Fibroblast of mammary gland (primary cell): ENCODE measurements around the gene SEMA3G.

Experiments used
- DNase-seq: peaks from one replicate; pipeline ENCODE4 v3.0.0-alpha.2; 2010; ENCODE audit warnings: low read depth
- H3K4me3 ChIP-seq: 2 replicates; pipeline ENCODE4 v1.5.1; 2011; ENCODE audit warnings: low read depth, mild to moderate bottlenecking, low read length, moderate library complexity; ENCODE audit not compliant: control insufficient read depth
- TF ChIP-seq, protein P1 (sequence below): conservative IDR thresholded peaks from 2 replicates; pipeline ENCODE4 v1.5.1; 2011; ENCODE audit warnings: low read depth, low read length, inconsistent platforms; ENCODE audit not compliant: control insufficient read depth, insufficient read depth

Gene SEMA3G

DNA sequence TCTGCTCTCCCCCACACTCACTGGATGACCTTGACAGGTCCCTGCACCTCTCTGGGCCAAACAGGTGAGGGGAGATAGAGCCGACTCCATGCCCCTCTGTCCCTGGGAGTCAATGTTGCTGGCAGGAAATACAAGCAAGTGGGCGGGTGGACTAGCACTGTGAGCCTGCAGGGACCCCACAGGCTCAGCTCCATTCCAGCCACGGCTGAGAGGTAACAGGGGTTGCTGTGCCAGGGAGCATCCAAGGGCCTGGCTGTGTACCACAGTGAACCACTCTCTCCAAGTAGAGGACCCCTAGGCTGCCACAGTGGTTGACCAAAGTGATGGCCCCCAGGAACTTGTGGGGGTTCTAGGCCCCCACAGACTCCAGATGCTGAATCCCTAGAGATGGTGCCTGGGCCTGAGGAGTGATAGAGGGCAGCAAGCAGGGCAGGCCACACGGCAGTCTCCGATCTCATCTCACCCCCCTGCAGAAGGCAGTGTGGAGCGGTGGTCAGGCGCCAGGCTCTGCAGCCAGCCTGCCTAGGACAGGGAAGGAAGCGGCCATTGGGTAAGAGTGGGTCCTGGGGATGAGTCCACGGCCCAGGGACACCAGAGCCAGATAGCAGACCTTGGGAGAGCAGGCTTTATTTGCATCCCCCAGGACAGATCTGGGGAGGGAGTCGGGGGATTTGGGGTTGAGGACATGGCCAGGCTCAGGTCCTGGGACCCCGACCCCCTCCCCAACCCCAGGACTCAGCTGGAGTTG is 5.8 kb upstream of the SEMA3G start:
- TF ChIP-seq, protein P1, sequence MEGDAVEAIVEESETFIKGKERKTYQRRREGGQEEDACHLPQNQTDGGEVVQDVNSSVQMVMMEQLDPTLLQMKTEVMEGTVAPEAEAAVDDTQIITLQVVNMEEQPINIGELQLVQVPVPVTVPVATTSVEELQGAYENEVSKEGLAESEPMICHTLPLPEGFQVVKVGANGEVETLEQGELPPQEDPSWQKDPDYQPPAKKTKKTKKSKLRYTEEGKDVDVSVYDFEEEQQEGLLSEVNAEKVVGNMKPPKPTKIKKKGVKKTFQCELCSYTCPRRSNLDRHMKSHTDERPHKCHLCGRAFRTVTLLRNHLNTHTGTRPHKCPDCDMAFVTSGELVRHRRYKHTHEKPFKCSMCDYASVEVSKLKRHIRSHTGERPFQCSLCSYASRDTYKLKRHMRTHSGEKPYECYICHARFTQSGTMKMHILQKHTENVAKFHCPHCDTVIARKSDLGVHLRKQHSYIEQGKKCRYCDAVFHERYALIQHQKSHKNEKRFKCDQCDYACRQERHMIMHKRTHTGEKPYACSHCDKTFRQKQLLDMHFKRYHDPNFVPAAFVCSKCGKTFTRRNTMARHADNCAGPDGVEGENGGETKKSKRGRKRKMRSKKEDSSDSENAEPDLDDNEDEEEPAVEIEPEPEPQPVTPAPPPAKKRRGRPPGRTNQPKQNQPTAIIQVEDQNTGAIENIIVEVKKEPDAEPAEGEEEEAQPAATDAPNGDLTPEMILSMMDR = no peak
- no peak for DNase-seq
- H3K4me3 ChIP-seq = no peak overlapping the region

- TF ChIP-seq, protein P1 = no peak
- no peak for DNase-seq
- no peak overlapping the region for H3K4me3 ChIP-seq
These were observed 2.8 kb upstream of the SEMA3G start for GRCh38 chr3:52447512-52448355.

DNA sequence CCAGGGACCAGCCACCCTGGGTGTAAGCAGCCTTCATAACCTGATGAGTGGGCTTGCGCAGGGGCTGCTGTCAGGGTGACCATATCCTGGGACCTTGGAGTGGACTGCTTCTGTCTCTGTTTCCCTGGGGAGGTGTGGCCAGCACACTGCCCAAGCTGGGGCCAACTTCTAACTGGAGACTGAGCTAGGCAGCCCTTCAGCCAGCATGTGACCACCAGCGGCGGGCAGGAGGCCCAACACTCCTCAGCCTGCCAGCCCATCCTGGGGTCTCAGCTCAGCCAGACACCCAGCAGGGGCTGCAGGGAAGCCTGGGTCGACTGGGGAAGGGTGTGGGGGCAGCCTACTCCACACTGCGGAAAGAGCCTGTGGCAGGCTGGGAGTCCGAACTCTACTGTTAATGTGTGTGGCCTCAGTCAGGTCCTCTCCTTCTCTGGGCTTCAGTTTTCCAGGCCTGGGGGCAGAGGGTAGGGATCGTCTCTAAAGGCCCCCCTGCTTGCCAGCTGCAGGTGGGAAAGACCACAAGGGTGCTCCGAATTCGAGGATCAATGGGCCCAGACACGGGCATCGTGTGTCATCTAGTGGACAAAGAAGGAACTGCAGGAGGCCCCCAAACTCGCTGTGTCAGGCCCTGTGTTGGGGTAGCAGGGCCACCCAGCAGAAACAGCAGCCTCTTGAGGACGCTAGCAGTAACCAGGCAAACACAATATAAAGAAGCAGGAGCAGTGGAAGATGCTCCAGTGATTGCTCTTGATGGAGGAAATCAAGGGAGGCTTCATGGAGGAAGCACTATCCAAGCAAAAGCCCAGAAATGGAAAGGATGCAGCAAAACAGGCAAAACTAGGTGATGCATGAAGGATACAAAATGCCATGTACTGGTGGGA is 2.0 kb upstream of the SEMA3G start:
- no peak overlapping the region for H3K4me3 ChIP-seq
- TF ChIP-seq, protein P1 = peak; percentile 99
- DNase-seq = peak; percentile 53

DNA sequence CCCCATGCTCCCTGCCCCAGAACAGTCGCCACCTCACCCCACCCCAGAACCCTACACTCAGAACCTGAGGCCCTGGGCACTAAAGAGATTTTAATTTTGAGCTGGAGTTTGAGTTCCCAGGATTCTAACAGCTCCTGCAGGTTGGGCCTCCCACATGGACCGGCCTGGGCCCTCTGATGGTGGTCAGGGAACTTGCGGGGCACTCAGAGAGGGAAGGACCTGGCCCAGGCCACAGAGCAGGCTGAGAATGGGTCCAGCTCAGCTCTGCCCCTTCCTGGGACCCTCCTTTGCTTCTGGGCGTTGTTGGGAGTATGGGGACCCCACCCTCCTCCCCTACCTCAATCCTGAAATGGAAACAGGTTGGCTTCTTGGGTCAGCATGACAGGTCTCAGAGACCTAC is 1.1 kb upstream of the SEMA3G start:
- TF ChIP-seq, protein P1 = no peak
- H3K4me3 ChIP-seq = no peak overlapping the region
- DNase-seq = no peak

DNA sequence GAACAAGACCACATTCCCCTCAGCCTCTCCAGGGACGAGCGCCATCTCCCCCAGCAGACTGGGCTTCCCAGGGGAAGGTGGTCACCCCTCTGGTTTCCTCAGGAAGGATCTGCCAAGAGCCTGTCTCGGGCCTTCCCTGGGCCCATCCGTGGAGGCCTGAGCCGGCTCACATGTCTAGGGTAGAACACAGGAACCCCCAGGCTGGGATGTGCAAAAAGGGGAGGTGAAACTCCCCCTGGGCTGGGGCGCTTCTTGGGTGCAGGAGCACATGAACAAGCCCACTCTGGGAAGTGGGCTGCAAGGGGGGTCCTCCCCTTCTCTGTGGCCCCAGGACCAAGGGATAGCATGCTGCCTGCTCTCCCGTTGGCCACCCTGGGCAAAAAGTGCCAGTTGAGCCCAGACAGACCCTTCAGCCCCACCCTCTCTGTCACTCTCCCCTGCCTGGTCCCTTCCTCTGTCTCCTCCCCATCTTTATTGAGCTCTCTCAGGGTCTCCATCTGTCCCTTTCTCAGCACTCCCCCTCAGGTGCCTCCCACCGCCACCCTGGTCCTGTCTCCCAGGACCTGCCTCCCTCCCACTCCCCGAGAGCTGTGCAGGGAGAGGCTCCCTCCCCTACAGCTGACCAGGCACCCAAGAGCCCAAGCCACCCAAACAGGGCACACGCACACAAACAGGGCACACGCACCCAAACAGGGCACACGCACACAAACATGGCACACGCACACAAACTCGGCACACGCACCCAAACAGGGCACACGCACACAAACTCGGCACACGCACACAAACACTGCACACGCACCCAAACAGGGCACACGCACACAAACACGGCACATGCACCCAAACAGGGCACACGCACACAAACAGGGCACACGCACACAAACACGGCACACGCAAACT is 864 bp downstream of the SEMA3G start:
- H3K4me3 ChIP-seq = no peak overlapping the region
- TF ChIP-seq, protein P1 = no peak
- DNase-seq = no peak

DNA sequence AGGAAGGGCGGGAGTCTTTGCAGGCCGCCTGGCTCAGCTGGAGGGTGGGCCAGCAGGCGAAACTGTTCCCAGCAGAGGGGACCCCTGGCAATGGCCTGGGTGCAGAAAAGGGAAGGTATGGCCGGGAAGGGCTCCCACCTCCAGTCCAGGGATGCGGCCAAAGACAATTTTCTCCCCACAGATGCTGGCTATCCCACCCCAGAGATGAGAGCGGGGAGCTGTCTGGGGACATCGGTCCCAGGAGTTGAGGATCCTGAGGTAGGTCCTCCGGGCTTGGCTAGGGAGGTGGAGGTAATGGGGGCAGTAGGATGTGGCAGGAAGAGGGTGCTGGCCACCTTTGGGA is 1.7 kb downstream of the SEMA3G start:
- H3K4me3 ChIP-seq = no peak overlapping the region
- DNase-seq = no peak
- TF ChIP-seq, protein P1 = no peak
